ELF-1 (cell line): ENCODE data around the gene ARMC2.
A peak's percentile ranks its signal among the peaks of the same experiment; 100 is the strongest.

ENCODE experiments used
- DNase-seq: peaks from one replicate; pipeline ENCODE4 v3.0.0-alpha.2; 2016; ENCODE audit warnings: low read depth, low spot score

Gene ARMC2

GRCh38 chr6:108988296-108988695 is 140.1 kb downstream of the ARMC2 start:
- DNase-seq, result no peak

GRCh38 chr6:108988765-108989164 is 140.5 kb downstream of the ARMC2 start:
- DNase-seq, result no peak

- DNase-seq, result no peak
Measured at GRCh38 chr6:108989700-108990099, 141.5 kb downstream of the ARMC2 start.

GRCh38 chr6:108993876-108994275 is 145.7 kb downstream of the ARMC2 start:
- no peak for DNase-seq

- DNase-seq, result no peak
Measured at GRCh38 chr6:108995296-108995695, 147.1 kb downstream of the ARMC2 start.

GRCh38 chr6:108996208-108996607 is 148.0 kb downstream of the ARMC2 start:
- DNase-seq, result no peak

GRCh38 chr6:108998485-108998884 is 150.3 kb downstream of the ARMC2 start:
- DNase-seq, result no peak

GRCh38 chr6:108999428-108999827 is 151.2 kb downstream of the ARMC2 start:
- no peak for DNase-seq

- no peak for DNase-seq
Measured at GRCh38 chr6:109000289-109000688, 152.1 kb downstream of the ARMC2 start.

GRCh38 chr6:109001291-109001894 is 153.2 kb downstream of the ARMC2 start:
- no peak for DNase-seq

GRCh38 chr6:109002051-109002697 is 154.0 kb downstream of the ARMC2 start:
- DNase-seq, result no peak

GRCh38 chr6:109002882-109003281 is 154.7 kb downstream of the ARMC2 start:
- no peak for DNase-seq

GRCh38 chr6:109006818-109007217 is 158.6 kb downstream of the ARMC2 start:
- DNase-seq, result no peak

GRCh38 chr6:109007521-109007920 is 159.3 kb downstream of the ARMC2 start:
- DNase-seq, result no peak

- DNase-seq, result no peak
Measured at GRCh38 chr6:109008054-109008453, 159.8 kb downstream of the ARMC2 start.

GRCh38 chr6:109008537-109009235 is 160.5 kb downstream of the ARMC2 start:
- DNase-seq, result peak; percentile 74

- peak; percentile 93 for DNase-seq
Measured at GRCh38 chr6:109009236-109009961, 161.2 kb downstream of the ARMC2 start.

- DNase-seq, result no peak
Measured at GRCh38 chr6:109009962-109010704, 161.9 kb downstream of the ARMC2 start.

GRCh38 chr6:109010705-109011102 is 162.5 kb downstream of the ARMC2 start:
- DNase-seq, result no peak

GRCh38 chr6:109013656-109014305 is 165.6 kb downstream of the ARMC2 start:
- DNase-seq, result no peak

- DNase-seq, result no peak
Measured at GRCh38 chr6:109014606-109015005, 166.4 kb downstream of the ARMC2 start.
